Prostate gland (tissue), 2 donors: Measurements from ENCODE around the gene TSHZ2.

Source experiments
- POLR2A ChIP-seq: fragments of 450-650 bp; IDR thresholded peaks from one replicate; pipeline ENCODE4 v1.6.1; 2016; ENCODE audit warnings: antibody characterized with exemption, mild to moderate bottlenecking
- POLR2AphosphoS5 ChIP-seq: sonication (generic); formaldehyde crosslinking; IDR thresholded peaks from one replicate; pipeline ENCODE4 v1.6.1; 2017; ENCODE audit warnings: antibody characterized with exemption
- TF ChIP-seq, protein P1 (sequence below), 4 experiments: fragments of 200-600 bp in 2 of 4; fragments of 450-650 bp in 2 of 4; sonication (generic) in 2 of 4; IDR thresholded peaks; 1 replicate in 3 of 4; 2 replicates in 1 of 4; pipeline ENCODE4 v1.5.1; 2016 to 2019; ENCODE audit warnings: antibody characterized with exemption in 4 of 4, mild to moderate bottlenecking in 2 of 4, moderate library complexity in 2 of 4

GRCh38 chr20:53124803-53125202, 152.6 kb downstream of the TSHZ2 start:
- no peak for TF ChIP-seq POLR2A
- TF ChIP-seq, protein P1, sequence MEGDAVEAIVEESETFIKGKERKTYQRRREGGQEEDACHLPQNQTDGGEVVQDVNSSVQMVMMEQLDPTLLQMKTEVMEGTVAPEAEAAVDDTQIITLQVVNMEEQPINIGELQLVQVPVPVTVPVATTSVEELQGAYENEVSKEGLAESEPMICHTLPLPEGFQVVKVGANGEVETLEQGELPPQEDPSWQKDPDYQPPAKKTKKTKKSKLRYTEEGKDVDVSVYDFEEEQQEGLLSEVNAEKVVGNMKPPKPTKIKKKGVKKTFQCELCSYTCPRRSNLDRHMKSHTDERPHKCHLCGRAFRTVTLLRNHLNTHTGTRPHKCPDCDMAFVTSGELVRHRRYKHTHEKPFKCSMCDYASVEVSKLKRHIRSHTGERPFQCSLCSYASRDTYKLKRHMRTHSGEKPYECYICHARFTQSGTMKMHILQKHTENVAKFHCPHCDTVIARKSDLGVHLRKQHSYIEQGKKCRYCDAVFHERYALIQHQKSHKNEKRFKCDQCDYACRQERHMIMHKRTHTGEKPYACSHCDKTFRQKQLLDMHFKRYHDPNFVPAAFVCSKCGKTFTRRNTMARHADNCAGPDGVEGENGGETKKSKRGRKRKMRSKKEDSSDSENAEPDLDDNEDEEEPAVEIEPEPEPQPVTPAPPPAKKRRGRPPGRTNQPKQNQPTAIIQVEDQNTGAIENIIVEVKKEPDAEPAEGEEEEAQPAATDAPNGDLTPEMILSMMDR (IDR thresholded peaks at IDR 0.05), result no peak
- TF ChIP-seq POLR2AphosphoS5, result no peak
